Measurements from ENCODE around the gene EIF4H.
"Not testable (repeated sequence)": the region's sequence is repeated elsewhere in the genome, so short reads cannot be mapped to it uniquely, and the experiment has no call there.

The EIF4H gene

DNA sequence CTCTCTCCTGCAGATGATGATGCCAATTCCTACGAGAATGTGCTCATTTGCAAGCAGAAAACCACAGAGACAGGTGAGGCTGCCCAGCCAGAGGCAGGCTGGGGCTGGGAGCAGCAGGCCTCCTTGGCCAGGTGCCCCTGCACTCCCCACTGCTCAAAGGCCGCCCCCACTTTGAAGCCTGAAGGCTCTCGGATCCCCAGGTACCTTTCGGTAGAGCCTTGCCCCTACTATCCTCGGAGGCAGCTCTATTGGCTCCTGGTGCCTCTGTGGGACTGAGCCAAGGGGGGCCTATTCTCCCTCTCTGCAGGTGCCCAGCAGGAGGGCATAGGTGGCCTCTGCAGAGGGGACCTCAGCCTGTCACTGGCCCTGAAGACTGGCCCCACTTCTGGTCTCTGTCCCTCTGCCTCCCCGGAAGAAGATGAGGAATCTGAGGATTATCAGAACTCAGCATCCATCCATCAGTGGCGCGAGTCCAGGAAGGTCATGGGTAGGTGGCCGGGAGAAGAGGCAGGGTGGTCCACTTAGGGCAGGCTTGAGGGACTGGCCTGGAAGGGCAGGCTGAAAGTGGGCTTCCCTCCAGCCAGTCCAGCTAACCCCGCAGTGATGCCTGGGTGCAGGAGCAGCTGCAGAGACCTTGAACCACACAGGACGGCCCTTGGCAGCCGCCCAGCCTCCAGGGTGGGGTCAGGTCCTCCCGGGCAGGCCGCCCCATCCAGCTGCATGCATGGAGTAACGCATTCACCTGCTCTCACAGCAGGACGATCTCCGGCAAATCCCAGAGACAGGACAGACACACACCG lies 49.8 kb downstream of the EIF4H start:
- DNase-seq (ENCODE audit: low read depth in 2 of 2, low spot score in 1 of 2) = no peak

DNA sequence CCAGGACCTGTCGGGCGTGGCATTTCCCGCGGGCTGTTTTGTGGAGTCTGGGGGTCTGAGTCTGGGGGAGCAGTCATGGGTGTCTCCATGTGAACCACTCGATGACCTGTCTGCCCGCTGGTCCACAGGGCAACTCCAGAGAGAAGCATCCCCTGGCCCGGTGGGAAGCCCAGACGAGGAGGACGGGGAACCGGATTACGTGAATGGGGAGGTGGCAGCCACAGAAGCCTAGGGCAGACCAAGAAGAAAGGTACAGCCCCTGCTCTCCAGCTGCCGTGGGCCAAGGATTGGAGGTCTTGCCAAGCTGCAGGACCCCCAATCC lies 50.3 kb downstream of the EIF4H start:
- DNase-seq (ENCODE audit: low read depth in 2 of 2, low spot score in 1 of 2) = no peak

DNA sequence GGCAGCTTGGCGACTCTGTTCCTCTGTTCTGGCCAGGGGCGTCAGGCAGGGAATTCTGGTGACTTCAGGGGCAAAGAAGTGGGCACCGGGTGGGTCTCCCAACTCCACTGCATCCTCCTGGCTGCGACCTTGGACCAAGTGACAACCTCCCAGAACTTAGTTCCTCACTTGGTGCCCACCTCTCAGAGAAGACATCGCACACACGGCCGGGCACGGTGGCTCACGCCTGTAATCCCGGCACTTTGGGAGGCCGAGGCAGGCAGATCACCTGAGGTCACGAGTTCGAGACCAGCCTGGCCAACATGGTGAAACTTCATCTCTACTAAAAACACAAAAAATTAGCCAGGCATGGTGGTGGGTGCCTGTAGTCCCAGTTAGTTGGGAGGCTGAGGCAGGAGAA lies 50.8 kb downstream of the EIF4H start:
- not testable (repeated sequence) for DNase-seq (ENCODE audit: low read depth in 2 of 2, low spot score in 1 of 2)

GRCh38 chr7:74225400-74225799 lies 51.2 kb downstream of the EIF4H start:
- no peak for DNase-seq (ENCODE audit: low read depth in 2 of 2, low spot score in 1 of 2)

- DNase-seq (ENCODE audit: low read depth in 2 of 2, low spot score in 1 of 2) = no peak
Measured at GRCh38 chr7:74226633-74227032, 52.5 kb downstream of the EIF4H start.

DNA sequence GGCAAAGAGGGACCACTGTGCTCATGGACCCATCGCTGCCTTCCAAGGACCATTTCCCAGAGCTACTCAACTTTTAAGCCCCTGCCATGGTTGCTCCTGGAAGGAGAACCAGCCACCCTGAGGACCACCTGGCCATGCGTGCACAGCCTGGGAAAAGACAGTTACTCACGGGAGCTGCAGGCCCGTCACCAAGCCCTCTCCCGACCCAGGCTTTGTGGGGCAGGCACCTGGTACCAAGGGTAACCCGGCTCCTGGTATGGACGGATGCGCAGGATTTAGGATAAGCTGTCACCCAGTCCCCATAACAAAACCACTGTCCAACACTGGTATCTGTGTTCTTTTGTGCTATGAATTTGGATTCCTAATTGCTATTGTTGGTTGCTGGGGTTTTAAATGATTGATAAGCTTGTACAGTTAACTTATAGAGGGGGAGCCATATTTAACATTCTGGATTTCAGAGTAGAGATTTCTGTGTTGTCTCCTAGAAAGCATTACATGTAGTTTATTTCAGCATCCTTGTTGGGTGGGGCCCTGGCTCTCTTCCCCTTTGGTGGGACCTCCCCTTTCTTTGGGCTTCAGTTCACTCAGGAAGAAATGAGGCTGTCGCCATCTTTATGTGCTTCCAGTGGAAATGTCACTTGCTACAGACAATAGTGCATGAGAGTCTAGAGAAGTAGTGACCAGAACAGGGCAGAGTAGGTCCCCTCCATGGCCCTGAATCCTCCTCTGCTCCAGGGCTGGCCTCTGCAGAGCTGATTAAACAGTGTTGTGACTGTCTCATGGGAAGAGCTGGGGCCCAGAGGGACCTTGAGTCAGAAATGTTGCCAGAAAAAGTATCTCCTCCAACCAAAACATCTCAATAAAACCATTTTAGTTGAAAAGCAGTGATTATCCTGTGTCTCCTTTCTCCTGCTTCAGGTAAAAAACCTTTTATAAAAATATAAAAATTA lies 55.1 kb downstream of the EIF4H start:
- DNase-seq (ENCODE audit: low read depth in 2 of 2, low spot score in 1 of 2) = no peak

DNA sequence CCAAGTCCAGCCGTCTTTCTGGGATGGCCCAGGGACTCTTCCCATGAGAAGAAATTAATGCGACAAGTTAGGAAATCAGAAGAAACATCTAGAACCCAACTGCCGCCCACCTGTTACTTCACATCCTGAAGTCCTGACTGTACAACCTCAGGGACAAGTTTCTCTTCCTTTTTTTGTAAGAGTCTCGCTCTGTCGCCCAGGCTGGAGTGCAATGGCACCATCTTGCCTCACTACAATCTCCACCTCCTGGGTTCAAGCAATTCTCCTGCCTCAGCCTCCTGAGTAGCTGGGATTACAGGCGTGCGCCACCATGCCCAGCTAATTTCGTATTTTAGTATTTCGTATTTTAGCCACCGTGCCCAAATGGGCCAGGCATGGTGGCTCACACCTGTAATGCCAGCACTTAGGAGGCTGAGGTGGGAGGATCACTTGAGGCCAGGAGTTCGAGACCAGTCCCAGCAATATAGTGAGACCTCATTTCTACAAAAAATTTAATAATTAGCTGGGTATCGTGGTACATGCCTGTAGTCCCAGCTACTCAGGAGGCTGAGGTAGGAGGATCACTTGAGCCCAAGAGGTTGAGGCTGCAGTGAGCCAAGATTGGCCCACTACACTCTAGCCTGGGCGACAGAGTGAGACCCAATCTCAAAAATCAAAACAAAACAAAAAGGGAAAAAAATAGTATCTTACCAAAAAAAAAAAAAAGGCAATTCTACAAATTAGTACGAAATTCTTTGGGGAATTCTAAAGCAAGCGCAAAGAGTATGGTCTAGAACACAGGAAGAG lies 56.5 kb downstream of the EIF4H start:
- DNase-seq (ENCODE audit: low read depth in 2 of 2, low spot score in 1 of 2) = no peak

- no peak for DNase-seq (ENCODE audit: low read depth in 2 of 2, low spot score in 1 of 2)
Measured at GRCh38 chr7:74231232-74231590, 57.1 kb downstream of the EIF4H start.

DNA sequence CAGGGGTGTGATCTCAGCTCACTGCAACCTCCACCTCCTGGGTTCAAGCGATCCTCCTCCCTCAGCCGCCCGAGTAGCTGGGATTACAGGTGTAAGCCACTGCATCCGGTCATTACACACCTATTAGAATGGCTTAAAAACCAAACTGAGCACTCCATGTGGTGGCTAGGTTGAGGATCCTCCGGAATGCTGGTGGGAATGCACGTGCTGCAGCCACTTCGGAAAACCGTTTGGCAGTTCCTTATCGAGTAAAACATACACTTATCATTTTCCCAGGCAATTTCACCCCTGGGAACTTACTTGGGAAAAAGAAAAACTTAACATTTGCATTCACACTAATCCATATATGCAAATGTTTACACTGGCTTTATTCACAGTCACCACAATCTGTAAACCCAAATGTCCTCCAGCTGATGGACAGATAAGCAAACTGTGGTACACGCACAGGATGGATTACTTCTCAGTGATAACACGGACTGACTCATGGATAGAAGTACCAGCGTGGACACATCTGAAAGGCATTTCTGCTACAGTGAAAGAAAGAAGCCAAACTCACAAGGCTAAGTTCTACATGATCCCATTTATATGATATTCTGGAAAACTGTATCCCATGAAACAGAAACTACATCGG lies 59.6 kb downstream of the EIF4H start:
- no peak for DNase-seq (ENCODE audit: low read depth in 2 of 2, low spot score in 1 of 2)

GRCh38 chr7:74235518-74236268 lies 61.5 kb downstream of the EIF4H start:
- no peak for DNase-seq (ENCODE audit: low read depth in 2 of 2, low spot score in 1 of 2)

GRCh38 chr7:74236284-74236683 lies 62.1 kb downstream of the EIF4H start:
- no peak for DNase-seq (ENCODE audit: low read depth in 2 of 2, low spot score in 1 of 2)

GRCh38 chr7:74240482-74240881 lies 66.3 kb downstream of the EIF4H start:
- no peak for DNase-seq (ENCODE audit: low read depth in 2 of 2, low spot score in 1 of 2)

- no peak for DNase-seq (ENCODE audit: low read depth in 2 of 2, low spot score in 1 of 2)
Measured at GRCh38 chr7:74242122-74242443, 67.9 kb downstream of the EIF4H start.

GRCh38 chr7:74246497-74246896 lies 72.3 kb downstream of the EIF4H start:
- no peak for DNase-seq (ENCODE audit: low read depth in 2 of 2, low spot score in 1 of 2)
